ENCODE data around the gene SMCO4. TPM values are rescaled to one million over a fixed set of nuclear protein-coding genes. Genes with fewer than 3 reads are reported as not detected.

Gene SMCO4
- total and polyA plus RNA-seq, 2 experiments from 2014 or later: 62.9 to 85.4 TPM

DNA sequence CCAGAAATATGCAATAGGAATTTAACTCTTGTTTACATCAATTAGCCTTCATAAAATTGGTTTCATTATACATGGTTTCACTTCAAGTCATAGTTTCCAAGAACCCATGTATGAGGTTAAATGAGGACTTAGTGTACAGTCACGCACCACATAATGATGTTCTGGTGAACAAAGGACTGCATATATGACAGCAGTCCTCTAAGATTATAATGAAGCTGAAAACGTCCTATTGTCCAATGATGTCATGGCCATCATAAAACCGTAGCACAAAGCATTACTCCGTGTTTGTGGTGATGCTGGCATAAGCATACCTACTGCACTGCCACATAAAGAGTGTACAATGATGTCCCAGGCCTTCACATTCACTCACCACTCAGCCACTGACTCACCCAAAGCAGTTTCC is 31.1 kb downstream of the SMCO4 start:
- H3K27me3 ChIP-seq: no peaks in the 10 kb centered on the region
- H3K4me1 ChIP-seq (ENCODE audit: low read depth): no peaks in the 10 kb centered on the region
- no peak for DNase-seq (ENCODE audit: low read depth in 1 of 2, low spot score in 1 of 2)
- TF ChIP-seq, protein P1, sequence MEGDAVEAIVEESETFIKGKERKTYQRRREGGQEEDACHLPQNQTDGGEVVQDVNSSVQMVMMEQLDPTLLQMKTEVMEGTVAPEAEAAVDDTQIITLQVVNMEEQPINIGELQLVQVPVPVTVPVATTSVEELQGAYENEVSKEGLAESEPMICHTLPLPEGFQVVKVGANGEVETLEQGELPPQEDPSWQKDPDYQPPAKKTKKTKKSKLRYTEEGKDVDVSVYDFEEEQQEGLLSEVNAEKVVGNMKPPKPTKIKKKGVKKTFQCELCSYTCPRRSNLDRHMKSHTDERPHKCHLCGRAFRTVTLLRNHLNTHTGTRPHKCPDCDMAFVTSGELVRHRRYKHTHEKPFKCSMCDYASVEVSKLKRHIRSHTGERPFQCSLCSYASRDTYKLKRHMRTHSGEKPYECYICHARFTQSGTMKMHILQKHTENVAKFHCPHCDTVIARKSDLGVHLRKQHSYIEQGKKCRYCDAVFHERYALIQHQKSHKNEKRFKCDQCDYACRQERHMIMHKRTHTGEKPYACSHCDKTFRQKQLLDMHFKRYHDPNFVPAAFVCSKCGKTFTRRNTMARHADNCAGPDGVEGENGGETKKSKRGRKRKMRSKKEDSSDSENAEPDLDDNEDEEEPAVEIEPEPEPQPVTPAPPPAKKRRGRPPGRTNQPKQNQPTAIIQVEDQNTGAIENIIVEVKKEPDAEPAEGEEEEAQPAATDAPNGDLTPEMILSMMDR (IDR thresholded peaks at IDR 0.05; ENCODE audit: low read depth, low read length): no peak
- no peak overlapping the region for H3K4me3 ChIP-seq
- no peak overlapping the region for H3K27ac ChIP-seq
- no peaks in the 10 kb centered on the region for H3K9me3 ChIP-seq (ENCODE audit: low read depth)
- no peaks in the 10 kb centered on the region for H3K36me3 ChIP-seq

DNA sequence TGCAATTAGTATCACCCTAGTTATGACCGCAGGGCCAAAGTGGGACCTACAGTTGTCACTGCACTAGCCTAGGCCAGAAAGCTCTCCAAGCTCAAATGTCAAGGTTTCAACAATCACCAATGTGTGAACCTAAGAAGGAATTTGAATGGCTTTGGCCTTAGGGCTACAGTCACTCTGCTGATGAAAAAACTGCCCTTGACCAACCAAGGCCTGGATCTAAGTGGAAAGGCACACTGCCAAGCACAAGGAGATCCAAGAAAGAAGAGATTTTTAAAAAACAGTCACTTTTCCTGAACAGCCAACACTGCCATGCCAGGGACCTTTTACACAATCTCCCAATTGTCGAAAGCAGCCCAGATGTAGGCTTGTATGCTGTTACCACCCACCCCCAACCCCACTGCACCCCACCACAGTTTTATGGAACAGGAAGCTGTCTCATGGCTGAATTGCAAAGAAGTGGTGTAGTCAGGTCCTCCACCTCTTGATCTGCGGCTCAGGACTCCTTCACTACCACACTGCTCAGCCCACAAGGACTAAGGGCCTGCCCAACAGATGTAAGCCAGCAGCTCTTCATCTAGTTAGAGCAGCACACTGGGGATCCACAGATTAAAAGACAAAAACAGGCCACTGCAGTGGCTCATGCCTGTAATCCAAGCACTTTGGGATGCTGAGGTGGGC is 32.9 kb downstream of the SMCO4 start:
- TF ChIP-seq, protein P1 (IDR thresholded peaks at IDR 0.05; ENCODE audit: low read depth, low read length): no peak
- Histone ChIP-seq H3K27me3 (no peaks in the 10 kb centered on the region), H3K9me3 (ENCODE audit: low read depth) (no peaks in the 10 kb centered on the region), H3K4me1 (ENCODE audit: low read depth) (no peaks in the 10 kb centered on the region), H3K36me3 (no peaks in the 10 kb centered on the region), H3K4me3 (no peak overlapping the region), H3K27ac (no peak overlapping the region)
- DNase-seq (ENCODE audit: low read depth in 1 of 2, low spot score in 1 of 2): no peak

DNA sequence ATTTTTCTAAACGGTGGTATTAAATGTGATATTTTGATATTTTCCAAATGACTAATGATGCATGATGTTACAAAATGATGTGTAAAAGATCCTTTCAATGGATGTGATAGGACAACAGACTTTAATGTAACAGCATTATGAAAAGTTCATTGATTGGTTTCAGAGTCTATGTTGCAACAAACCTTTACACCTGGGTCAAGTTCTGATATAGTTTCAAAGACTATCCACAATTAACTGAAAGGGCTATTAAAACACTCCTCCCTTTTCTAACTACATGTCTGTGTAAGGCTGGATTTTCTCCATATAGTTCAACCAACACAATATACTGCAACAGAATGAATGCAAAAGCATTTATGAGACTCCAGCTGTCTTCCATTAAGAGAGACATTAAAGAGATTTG is 35.7 kb downstream of the SMCO4 start:
- TF ChIP-seq, protein P1 (IDR thresholded peaks at IDR 0.05; ENCODE audit: low read depth, low read length): no peak
- no peaks in the 10 kb centered on the region for H3K27me3 ChIP-seq
- no peaks in the 10 kb centered on the region for H3K36me3 ChIP-seq
- no peaks in the 10 kb centered on the region for H3K4me1 ChIP-seq (ENCODE audit: low read depth)
- no peak for DNase-seq (ENCODE audit: low read depth in 1 of 2, low spot score in 1 of 2)
- H3K4me3 ChIP-seq: no peak overlapping the region
- no peak overlapping the region for H3K27ac ChIP-seq
- H3K9me3 ChIP-seq (ENCODE audit: low read depth): no peaks in the 10 kb centered on the region

DNA sequence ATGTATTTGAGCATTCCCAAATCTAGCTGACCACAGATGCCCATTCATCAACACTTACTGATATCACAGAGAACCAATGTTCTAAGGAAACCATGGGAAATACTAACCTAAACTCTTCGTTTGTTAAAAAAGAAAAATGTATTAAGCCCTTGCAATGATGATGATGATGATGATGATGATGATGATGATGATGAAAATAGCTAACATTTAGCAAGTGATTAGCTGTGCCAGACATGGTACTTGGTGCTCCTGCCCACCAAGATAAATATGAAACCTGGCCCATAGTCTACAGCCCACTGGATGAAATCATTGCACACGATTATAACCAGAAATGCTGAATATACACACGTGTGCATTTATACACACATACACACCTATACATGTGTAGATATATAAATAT is 37.5 kb downstream of the SMCO4 start:
- Histone ChIP-seq H3K36me3 (no peaks in the 10 kb centered on the region), H3K27ac (no peak overlapping the region), H3K4me1 (ENCODE audit: low read depth) (no peaks in the 10 kb centered on the region), H3K9me3 (ENCODE audit: low read depth) (no peaks in the 10 kb centered on the region), H3K27me3 (no peaks in the 10 kb centered on the region), H3K4me3 (no peak overlapping the region)
- TF ChIP-seq, protein P1 (IDR thresholded peaks at IDR 0.05; ENCODE audit: low read depth, low read length): no peak
- no peak for DNase-seq (ENCODE audit: low read depth in 1 of 2, low spot score in 1 of 2)

DNA sequence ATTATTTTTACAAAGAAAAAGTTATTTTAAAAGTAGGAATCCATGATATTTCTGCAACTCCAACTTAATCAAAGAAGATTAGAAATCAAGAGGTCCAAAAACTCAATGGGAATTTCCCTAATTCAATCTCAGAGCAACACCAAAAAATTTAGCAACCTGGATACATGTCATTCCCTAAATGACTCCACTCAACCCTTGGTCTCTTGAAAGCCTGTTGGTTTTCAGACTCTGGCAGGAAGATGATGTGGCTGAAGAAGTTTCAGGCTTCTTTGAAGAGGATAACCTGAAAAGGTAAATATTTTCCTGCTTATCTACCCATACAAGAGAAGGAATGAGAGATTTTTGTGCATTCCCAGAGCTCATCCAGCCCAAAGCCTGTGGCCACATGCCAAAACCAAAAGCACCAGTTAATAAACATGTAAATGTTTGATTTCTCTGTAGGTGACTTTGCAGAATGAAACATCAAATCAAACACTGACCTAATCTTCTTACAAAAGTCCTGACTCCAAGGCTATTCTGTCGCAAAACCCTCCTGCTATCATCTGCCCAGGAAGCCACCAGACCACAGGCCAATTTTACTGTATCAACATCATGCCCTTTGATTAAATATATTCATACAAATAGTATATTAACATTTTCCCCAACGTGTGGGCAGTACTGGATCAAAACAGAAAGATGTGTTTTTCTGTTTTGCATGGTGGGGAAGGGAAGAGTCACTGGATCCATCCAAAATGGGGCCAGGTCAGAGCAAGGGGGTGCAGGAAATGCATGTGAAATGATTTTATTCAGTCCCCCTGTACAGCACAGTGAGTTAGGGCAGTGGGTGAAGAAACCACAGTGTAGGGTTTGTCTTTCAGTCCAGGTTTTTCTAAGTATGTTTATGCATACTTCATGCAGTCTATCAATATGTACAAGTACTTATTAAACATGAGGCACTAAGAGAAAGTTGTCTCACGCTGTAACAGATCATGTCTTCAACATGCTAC is 38.8 kb downstream of the SMCO4 start:
- no peak for DNase-seq (ENCODE audit: low read depth in 1 of 2, low spot score in 1 of 2)
- Histone ChIP-seq H3K4me1 (ENCODE audit: low read depth) (no peaks in the 10 kb centered on the region), H3K27ac (no peak overlapping the region), H3K27me3 (no peaks in the 10 kb centered on the region), H3K4me3 (no peak overlapping the region), H3K9me3 (ENCODE audit: low read depth) (no peaks in the 10 kb centered on the region), H3K36me3 (no peaks in the 10 kb centered on the region)
- TF ChIP-seq, protein P1 (IDR thresholded peaks at IDR 0.05; ENCODE audit: low read depth, low read length): no peak
